Measurements from ENCODE around the gene PCAT6. TPM values are rescaled to one million over a fixed set of nuclear protein-coding genes. Genes with fewer than 3 reads are reported as not detected.

The PCAT6 gene
- total RNA-seq (2022; extraction: Qiagen RNA extraction; ENCODE audit: low read depth): 1.4 to 5.4 TPM (median 4.3 TPM) in 5 replicates

GRCh38 chr1:202810615-202811295, at the start of gene PCAT6:
Gene PCAT6, plus strand, starts transcription at chr1:202810954.

DNA sequence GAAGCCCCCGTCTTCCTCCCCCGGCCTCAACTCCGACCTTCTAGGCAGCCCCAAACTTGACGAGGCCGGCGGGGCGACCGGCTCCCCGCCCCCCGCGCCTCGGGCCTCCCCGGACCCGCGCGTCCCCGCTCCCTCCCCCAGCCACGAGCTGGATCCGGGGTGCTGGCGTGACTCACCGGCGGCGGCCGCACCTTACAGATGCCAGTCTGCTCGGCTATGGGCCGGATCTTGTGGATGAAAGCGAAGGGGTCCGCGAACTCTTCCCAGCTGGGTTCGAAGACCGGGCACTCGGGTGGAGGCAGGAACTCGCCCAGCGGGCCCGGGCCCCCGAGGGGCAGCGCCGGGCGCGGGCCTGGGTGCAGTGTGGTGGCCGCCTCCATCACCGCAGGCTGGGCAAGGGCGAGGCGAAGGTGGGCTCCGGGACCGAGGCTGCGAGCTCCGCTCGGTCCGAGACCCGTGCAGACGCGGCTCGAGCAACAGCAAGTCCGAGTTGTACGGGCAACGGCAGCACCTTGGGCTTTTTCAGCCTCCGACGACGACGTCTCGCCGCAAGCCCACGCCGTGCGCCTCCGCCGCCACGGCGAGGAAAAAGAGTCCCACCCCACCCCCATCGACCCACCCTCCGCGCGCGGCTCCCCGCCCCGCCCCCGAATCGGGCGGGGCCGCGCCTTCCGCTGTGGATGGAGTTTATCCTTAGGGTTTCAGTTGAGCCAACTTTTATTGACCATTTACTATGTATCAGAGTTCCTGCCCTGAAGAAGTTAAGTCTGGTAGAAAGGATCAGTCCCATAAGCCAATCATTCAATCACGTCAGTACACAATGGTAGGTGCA, 2.6 kb upstream of the PCAT6 start, which contains the start of gene KDM5B:
TSS of gene KDM5B (minus strand) at position 496 of the 832 bp plus-strand sequence. CDS start at position 380, 116 bp downstream.

Other genes starting within 250 kb of the PCAT6 start
- gene SYT2, start 100.5 kb upstream of the PCAT6 start, total RNA-seq (2022; extraction: Qiagen RNA extraction; ENCODE audit: low read depth): 0.06 to 0.14 TPM (median 0.11 TPM) in 5 replicates
- 13.2 to 19.7 TPM (median 16.2 TPM) in 5 replicates for gene KDM5B, start 2.5 kb upstream of the PCAT6 start, total RNA-seq (2022; extraction: Qiagen RNA extraction; ENCODE audit: low read depth)
- gene RABIF, start 78.2 kb downstream of the PCAT6 start, total RNA-seq (2022; extraction: Qiagen RNA extraction; ENCODE audit: low read depth): 14.4 to 15.3 TPM (median 14.7 TPM) in 5 replicates
- gene KLHL12, start 116.3 kb downstream of the PCAT6 start, total RNA-seq (2022; extraction: Qiagen RNA extraction; ENCODE audit: low read depth): 16.2 to 20.9 TPM (median 16.9 TPM) in 5 replicates
- gene ADIPOR1, start 147.4 kb downstream of the PCAT6 start, total RNA-seq (2022; extraction: Qiagen RNA extraction; ENCODE audit: low read depth): 57.1 to 68.6 TPM (median 64.9 TPM) in 5 replicates
- gene CYB5R1, start 156.3 kb downstream of the PCAT6 start, total RNA-seq (2022; extraction: Qiagen RNA extraction; ENCODE audit: low read depth): 19.0 to 24.1 TPM (median 21.3 TPM) in 5 replicates
- 44.1 to 50.0 TPM (median 47.1 TPM) in 5 replicates for gene TMEM183A, start 196.4 kb downstream of the PCAT6 start, total RNA-seq (2022; extraction: Qiagen RNA extraction; ENCODE audit: low read depth)
- 0.38 to 1.4 TPM (median 0.64 TPM) in 5 replicates for gene PPFIA4, start 215.5 kb downstream of the PCAT6 start, total RNA-seq (2022; extraction: Qiagen RNA extraction; ENCODE audit: low read depth)